ENCODE measurements around the gene CPT1B. TPM values are rescaled to one million over a fixed set of nuclear protein-coding genes. Genes with fewer than 3 reads are reported as not detected.

Gene CPT1B
- total RNA-seq, 4 donors from 2014 or later: 53.4 to 134 (median 63.7) TPM

DNA sequence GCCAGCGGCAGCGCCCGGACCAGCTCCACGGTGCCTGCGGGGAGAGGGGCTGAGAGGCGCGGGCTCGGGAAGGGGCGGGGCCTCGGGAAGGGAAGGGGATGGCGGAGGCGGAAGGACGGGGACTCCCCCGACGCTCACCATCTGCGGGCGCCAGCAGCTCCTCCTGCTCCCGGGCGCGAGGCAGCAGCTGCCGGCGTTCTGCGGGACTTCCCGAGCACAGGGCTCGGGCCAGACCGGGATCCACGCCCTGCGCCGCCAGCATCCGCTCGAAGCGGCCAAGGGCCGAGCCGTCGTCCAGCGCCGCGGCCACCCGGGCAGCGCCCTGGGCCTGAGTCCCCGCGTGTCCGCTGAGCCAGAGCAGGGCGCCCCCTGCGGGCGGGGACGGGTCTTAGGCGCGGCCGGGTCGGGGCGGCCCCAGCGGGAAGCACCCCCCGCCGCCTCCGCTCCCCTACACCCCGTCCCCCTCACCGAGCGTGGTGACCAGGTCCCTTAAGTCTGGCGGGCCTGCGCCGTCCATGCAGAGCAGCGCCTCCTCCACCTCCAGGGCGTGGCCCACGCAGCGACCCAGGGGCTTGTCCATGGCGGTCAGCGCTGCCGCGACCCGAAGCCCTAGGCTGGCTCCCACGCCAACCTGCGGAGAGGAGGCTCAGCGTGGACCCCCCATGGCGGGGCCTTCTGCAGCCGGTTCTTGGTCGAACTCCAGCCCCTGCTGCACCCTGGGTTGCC, 52.0 kb downstream of the CPT1B start:
- ATAC-seq (peak; percentile 18 to 23), DNase-seq (peak in 1 of 2 donors; percentile 46)
- peak overlapping the region; percentile 68 to 91 (median 83) for H3K4me3 ChIP-seq
- intact Hi-C loops (cut with DNase I; ENCODE audit: low total_unique reads): loop anchor here (5.0 kb wide), 1 partner anchor 101 kb away; the partner anchor contains the start of gene ARSA
- H3K9me3 ChIP-seq: no peaks in the 10 kb centered on the region
- TF ChIP-seq POLR2A (IDR thresholded peaks at IDR 0.05): no peak
- TF ChIP-seq, protein P1, sequence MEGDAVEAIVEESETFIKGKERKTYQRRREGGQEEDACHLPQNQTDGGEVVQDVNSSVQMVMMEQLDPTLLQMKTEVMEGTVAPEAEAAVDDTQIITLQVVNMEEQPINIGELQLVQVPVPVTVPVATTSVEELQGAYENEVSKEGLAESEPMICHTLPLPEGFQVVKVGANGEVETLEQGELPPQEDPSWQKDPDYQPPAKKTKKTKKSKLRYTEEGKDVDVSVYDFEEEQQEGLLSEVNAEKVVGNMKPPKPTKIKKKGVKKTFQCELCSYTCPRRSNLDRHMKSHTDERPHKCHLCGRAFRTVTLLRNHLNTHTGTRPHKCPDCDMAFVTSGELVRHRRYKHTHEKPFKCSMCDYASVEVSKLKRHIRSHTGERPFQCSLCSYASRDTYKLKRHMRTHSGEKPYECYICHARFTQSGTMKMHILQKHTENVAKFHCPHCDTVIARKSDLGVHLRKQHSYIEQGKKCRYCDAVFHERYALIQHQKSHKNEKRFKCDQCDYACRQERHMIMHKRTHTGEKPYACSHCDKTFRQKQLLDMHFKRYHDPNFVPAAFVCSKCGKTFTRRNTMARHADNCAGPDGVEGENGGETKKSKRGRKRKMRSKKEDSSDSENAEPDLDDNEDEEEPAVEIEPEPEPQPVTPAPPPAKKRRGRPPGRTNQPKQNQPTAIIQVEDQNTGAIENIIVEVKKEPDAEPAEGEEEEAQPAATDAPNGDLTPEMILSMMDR (IDR thresholded peaks at IDR 0.05 in 4 of 5, conservative IDR thresholded peaks at IDR 0.05 in 1 of 5): peak; percentile 28 to 62 (median 47)
- peaks cover 0 to 25% of the 10 kb centered on the region in 2 donors for H3K36me3 ChIP-seq
- peaks cover 13 to 26% of the 10 kb centered on the region in 2 donors for H3K4me1 ChIP-seq
- H3K27ac ChIP-seq: peak overlapping the region; percentile 84 to 92 (median 88)
- H3K27me3 ChIP-seq: peaks cover 17 to 28% (median 25%) of the 10 kb centered on the region in 3 donors
- in situ Hi-C loops (cut with MboI; ENCODE audit: low sequenced_read_pairs in 4 of 4): no loop called here

DNA sequence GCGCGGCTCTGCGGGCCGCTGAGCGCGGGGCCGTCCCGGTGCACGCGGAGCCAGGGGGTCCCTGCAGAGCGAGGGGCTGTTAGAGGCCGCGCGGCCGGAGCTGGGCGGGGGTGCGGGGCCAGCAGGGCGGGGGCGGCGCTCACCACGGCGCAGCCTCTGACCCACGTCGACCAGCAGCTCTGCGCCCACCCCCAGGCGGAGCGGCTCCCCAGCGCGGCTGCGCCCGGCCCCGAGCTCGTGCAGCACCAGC, 52.4 kb downstream of the CPT1B start:
- in situ Hi-C loops (cut with MboI; ENCODE audit: low sequenced_read_pairs in 4 of 4) (no loop called here), intact Hi-C loops (cut with DNase I; ENCODE audit: low total_unique reads) (loop anchor here (1.0 to 5.0 kb wide), 2 partner anchors 17 to 102 kb away; partner anchors contain the start of genes ARSA and NCAPH2)
- no peaks in the 10 kb centered on the region for H3K9me3 ChIP-seq
- TF ChIP-seq, protein P1 (IDR thresholded peaks at IDR 0.05 in 4 of 5, conservative IDR thresholded peaks at IDR 0.05 in 1 of 5): peak in 1 of 5 experiments; percentile 36
- no peak for TF ChIP-seq POLR2A (IDR thresholded peaks at IDR 0.05)
- peak overlapping the region; percentile 68 to 91 (median 83) for H3K4me3 ChIP-seq
- ATAC-seq: no peak
- H3K27me3 ChIP-seq: peaks cover 12 to 23% (median 21%) of the 10 kb centered on the region in 3 donors
- H3K4me1 ChIP-seq: peaks cover 13 to 22% of the 10 kb centered on the region in 2 donors
- H3K36me3 ChIP-seq: peaks cover 0 to 28% of the 10 kb centered on the region in 2 donors
- DNase-seq: no peak
- H3K27ac ChIP-seq: peak overlapping the region; percentile 84 to 92 (median 88)

GRCh38 chr22:50525104-50525857, 52.9 kb downstream of the CPT1B start, which contains the start of gene SCO2:
Gene SCO2 (minus strand): TSS chr22:50525598. CDS start chr22:50524411, 1,187 bp downstream.
- H3K27me3 ChIP-seq: peaks cover 7 to 18% (median 16%) of the 10 kb centered on the region in 3 donors
- peak within 1 kb of the TSS; percentile 84 to 92 (median 88) for H3K27ac ChIP-seq
- TF ChIP-seq, protein P1 (IDR thresholded peaks at IDR 0.05 in 4 of 5, conservative IDR thresholded peaks at IDR 0.05 in 1 of 5): peak in 4 of 5 experiments; percentile 37 to 57 (median 47)
- peak; percentile 68 to 72 for TF ChIP-seq POLR2A (IDR thresholded peaks at IDR 0.05)
- H3K36me3 ChIP-seq: peaks cover 0 to 28% of the 10 kb centered on the region in 2 donors
- peak within 1 kb of the TSS; percentile 68 to 91 (median 83) for H3K4me3 ChIP-seq
- in situ Hi-C loops (cut with MboI; ENCODE audit: low sequenced_read_pairs in 4 of 4): no loop called here
- DNase-seq (peak; percentile 87 to 91), ATAC-seq (peak; percentile 87)
- intact Hi-C loops (cut with DNase I; ENCODE audit: low total_unique reads): loop anchor here (1.0 to 5.0 kb wide), 2 partner anchors 17 to 102 kb away; partner anchors contain the start of genes ARSA and NCAPH2
- peaks cover 13 to 18% of the 10 kb centered on the region in 2 donors for H3K4me1 ChIP-seq
- H3K9me3 ChIP-seq: no peaks in the 10 kb centered on the region

DNA sequence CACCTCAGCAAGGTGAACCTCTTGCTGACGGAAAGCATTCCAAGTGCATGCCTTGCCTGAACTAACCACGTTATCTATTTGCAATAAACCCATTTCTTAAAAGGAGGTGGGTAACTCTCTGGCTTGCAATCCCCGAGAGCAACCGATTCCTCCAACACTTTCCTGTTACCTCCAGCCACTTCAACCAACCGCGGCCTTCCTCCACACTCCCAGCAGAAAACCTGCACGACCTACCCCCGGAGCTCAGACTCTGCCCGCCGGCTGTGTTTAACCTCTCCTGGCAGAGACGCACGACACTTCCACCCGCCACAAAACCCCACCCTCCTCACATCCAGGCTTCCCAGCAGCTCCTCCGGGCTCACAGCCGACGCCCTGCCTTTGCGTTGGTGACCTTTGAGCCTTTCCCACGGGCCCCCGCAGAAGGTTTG, 53.5 kb downstream of the CPT1B start:
- TF ChIP-seq, protein P1 (IDR thresholded peaks at IDR 0.05 in 4 of 5, conservative IDR thresholded peaks at IDR 0.05 in 1 of 5): no peak
- TF ChIP-seq POLR2A (IDR thresholded peaks at IDR 0.05): no peak
- Histone ChIP-seq H3K4me3 (peak overlapping the region; percentile 68 to 91 (median 83)), H3K36me3 (peaks cover 0 to 29% of the 10 kb centered on the region in 2 donors), H3K27me3 (peaks cover 5 to 14% (median 10%) of the 10 kb centered on the region in 3 donors), H3K9me3 (no peaks in the 10 kb centered on the region), H3K27ac (peak overlapping the region; percentile 84 to 92 (median 88)), H3K4me1 (peaks cover 13 to 18% of the 10 kb centered on the region in 2 donors)
- in situ Hi-C loops (cut with MboI; ENCODE audit: low sequenced_read_pairs in 4 of 4) (no loop called here), intact Hi-C loops (cut with DNase I; ENCODE audit: low total_unique reads) (loop anchor here (1.0 to 5.0 kb wide), 2 partner anchors 16 to 103 kb away; partner anchors contain the start of genes ARSA and NCAPH2)
- DNase-seq (no peak), ATAC-seq (no peak)
